Hepatocyte (in vitro differentiated cells): ENCODE results near the gene WDR73. TPM values are rescaled to one million over a fixed set of nuclear protein-coding genes. Genes with fewer than 3 reads are reported as not detected.

Experiments
- DNase-seq: peaks from one replicate; pipeline ENCODE4 v3.0.0-alpha.2; 2016; ENCODE audit warnings: low spot score
- H2AFZ ChIP-seq: fragments of 200-600 bp; sonication (generic); 2 replicates; pipeline ENCODE4 v1.6.0; 2016; ENCODE audit warnings: antibody characterized with exemption, mild to moderate bottlenecking
- H3K27ac ChIP-seq: fragments of 200-600 bp; sonication (generic); 2 replicates; pipeline ENCODE4 v1.5.1; 2016; ENCODE audit warnings: mild to moderate bottlenecking
- H3K27me3 ChIP-seq: fragments of 200-600 bp; sonication (generic); 2 replicates; pipeline ENCODE4 v1.6.1; 2016
- H3K36me3 ChIP-seq: fragments of 200-600 bp; sonication (generic); replicated peaks from 2 replicates; pipeline ENCODE4 v1.5.1; 2016; ENCODE audit warnings: low read depth; ENCODE audit not compliant: insufficient read depth
- H3K4me1 ChIP-seq: fragments of 200-600 bp; sonication (generic); 2 replicates; pipeline ENCODE4 v1.5.1; 2016; ENCODE audit warnings: mild to moderate bottlenecking, moderate library complexity; ENCODE audit not compliant: insufficient read depth
- H3K4me2 ChIP-seq: fragments of 200-600 bp; sonication (generic); 2 replicates; pipeline ENCODE4 v1.6.0; 2016
- H3K4me3 ChIP-seq: fragments of 200-600 bp; sonication (generic); 2 replicates; pipeline ENCODE4 v1.5.1; 2016; ENCODE audit warnings: mild to moderate bottlenecking
- H3K79me2 ChIP-seq: fragments of 200-600 bp; sonication (generic); 2 replicates; pipeline ENCODE4 v1.6.0; 2017; ENCODE audit warnings: mild to moderate bottlenecking
- H3K9me2 ChIP-seq: fragments of 200-600 bp; sonication (generic); replicated peaks from 2 replicates; pipeline ENCODE4 v1.6.0; 2017; ENCODE audit warnings: mild to moderate bottlenecking; ENCODE audit not compliant: insufficient read depth
- H3K9me3 ChIP-seq: fragments of 200-600 bp; sonication (generic); 2 replicates; pipeline ENCODE4 v1.5.1; 2016; ENCODE audit warnings: low read depth, mild to moderate bottlenecking
- H4K20me1 ChIP-seq: fragments of 200-600 bp; sonication (generic); 2 replicates; pipeline ENCODE4 v1.6.0; 2016; ENCODE audit warnings: mild to moderate bottlenecking; ENCODE audit not compliant: insufficient read depth, poor library complexity, severe bottlenecking
- CTCF ChIP-seq: fragments of 200-600 bp; sonication (generic); IDR thresholded peaks from 2 replicates; pipeline ENCODE4 v1.5.1; 2016; ENCODE audit warnings: antibody characterized with exemption, mild to moderate bottlenecking; ENCODE audit not compliant: poor library complexity
- EZH2 ChIP-seq: fragments of 200-600 bp; sonication (generic); IDR thresholded peaks from 2 replicates; pipeline ENCODE4 v1.6.1; 2016; ENCODE audit warnings: antibody characterized with exemption, mild to moderate bottlenecking, borderline replicate concordance
- EZH2phosphoT487 ChIP-seq: fragments of 200-600 bp; sonication (generic); IDR thresholded peaks from one replicate; pipeline ENCODE4 v1.6.1; 2018; ENCODE audit warnings: antibody characterized with exemption, mild to moderate bottlenecking, low read depth, moderate library complexity; ENCODE audit not compliant: unreplicated experiment, severe bottlenecking
- WGBS: methylation state at CpG from one replicate; pipeline ENCODE4 v1.1.6; 2016; ENCODE audit warnings: low lambda C conversion rate; ENCODE audit errors: missing lambda C conversion rate; 5-methylcytosine and 5-hydroxymethylcytosine counted together
- polyA plus RNA-seq: library from polyadenylated mRNA; unstranded; fragments of >200 nt; fragmentation: Nextera tagmentation; extraction: Ambion mirVana; gene quantifications from 2 replicates; pipeline ENCODE4 v1.2.1, GENCODE V29; 2016
- total RNA-seq: library from RNA; depleted of rRNA; stranded (reverse); fragments of >200 nt; gene quantifications from 2 replicates; pipeline ENCODE4 v1.2.3, GENCODE V29; 2014

Gene WDR73
- total and polyA plus RNA-seq, 2 experiments from 2014 or later, result 30.3 to 31.4 TPM

GRCh38 chr15:84631706-84632272, 22.3 kb downstream of the WDR73 start:
- DNase-seq, result no peak
- Histone ChIP-seq H3K9me2 (no peaks in the 10 kb centered on the region), H3K27me3 (no peaks in the 10 kb centered on the region), H3K36me3 (no peaks in the 10 kb centered on the region), H3K4me2 (peak overlapping the region; percentile 98), H3K4me1 (peaks cover 26% of the 10 kb centered on the region), H4K20me1 (peaks cover 10% of the 10 kb centered on the region), H2AFZ (peak overlapping the region; percentile 97), H3K79me2 (peaks cover 39% of the 10 kb centered on the region), H3K9me3 (no peaks in the 10 kb centered on the region), H3K4me3 (peak overlapping the region; percentile 56), H3K27ac (peak overlapping the region; percentile 86)
- 56% methylated on average over 7 of the region's 7 CpGs for WGBS
- no peak for TF ChIP-seq EZH2phosphoT487

GRCh38 chr15:84629033-84629432, 25.1 kb downstream of the WDR73 start:
- H3K27ac ChIP-seq, result no peak overlapping the region
- peaks cover 16% of the 10 kb centered on the region for H3K4me1 ChIP-seq
- no peaks in the 10 kb centered on the region for H3K9me2 ChIP-seq
- no peaks in the 10 kb centered on the region for H3K9me3 ChIP-seq
- no peak overlapping the region for H3K4me2 ChIP-seq
- DNase-seq, result no peak
- peaks cover 3% of the 10 kb centered on the region for H4K20me1 ChIP-seq
- H3K27me3 ChIP-seq, result no peaks in the 10 kb centered on the region
- TF ChIP-seq EZH2phosphoT487, result no peak
- TF ChIP-seq CTCF, result no peak
- no peak for TF ChIP-seq EZH2
- H3K79me2 ChIP-seq, result peaks cover 17% of the 10 kb centered on the region
- H2AFZ ChIP-seq, result no peak overlapping the region
- no peaks in the 10 kb centered on the region for H3K36me3 ChIP-seq
- 94% methylated on average over 9 of the region's 9 CpGs for WGBS
- H3K4me3 ChIP-seq, result no peak overlapping the region

- 96% methylated on average over 2 of the region's 2 CpGs for WGBS
- Histone ChIP-seq H3K4me2 (no peak overlapping the region), H2AFZ (no peak overlapping the region), H3K79me2 (peaks cover 19% of the 10 kb centered on the region), H3K9me3 (peaks cover 20% of the 10 kb centered on the region), H3K4me1 (no peaks in the 10 kb centered on the region), H4K20me1 (no peaks in the 10 kb centered on the region), H3K27me3 (no peaks in the 10 kb centered on the region), H3K4me3 (no peak overlapping the region), H3K36me3 (peaks cover 11% of the 10 kb centered on the region), H3K27ac (no peak overlapping the region), H3K9me2 (no peaks in the 10 kb centered on the region)
- no peak for TF ChIP-seq EZH2phosphoT487
- TF ChIP-seq CTCF, result no peak
- TF ChIP-seq EZH2, result no peak
- no peak for DNase-seq
Observed at GRCh38 chr15:84625123-84625522, 29.0 kb downstream of the WDR73 start.

- peaks cover 11% of the 10 kb centered on the region for H3K36me3 ChIP-seq
Observed at GRCh38 chr15:84624359-84624758, 29.7 kb downstream of the WDR73 start.

More at GRCh38 chr15:84624359-84624758, 29.7 kb downstream of the WDR73 start:
- Histone ChIP-seq H3K27me3 (no peaks in the 10 kb centered on the region), H3K4me2 (no peak overlapping the region), H3K4me1 (no peaks in the 10 kb centered on the region), H3K79me2 (peaks cover 19% of the 10 kb centered on the region), H2AFZ (no peak overlapping the region), H3K4me3 (no peak overlapping the region), H3K9me3 (peaks cover 20% of the 10 kb centered on the region), H4K20me1 (no peaks in the 10 kb centered on the region), H3K27ac (no peak overlapping the region), H3K9me2 (no peaks in the 10 kb centered on the region)
- 78% methylated on average over 7 of the region's 7 CpGs for WGBS
- TF ChIP-seq EZH2phosphoT487, result no peak
- TF ChIP-seq CTCF, result no peak
- TF ChIP-seq EZH2, result no peak
- no peak for DNase-seq
